Measurements from ENCODE around the gene SOCS4.
"Not testable (repeated sequence)": the region's sequence is repeated elsewhere in the genome, so short reads cannot be mapped to it uniquely, and the experiment has no call there.

Gene SOCS4

GRCh38 chr14:55026793-55027561 lies at the start of gene SOCS4, which contains the start of gene WDHD1:
TSS of gene SOCS4 (plus strand) at chr14:55027236. CDS start at chr14:55043042, 15,806 bp downstream.
TSS of gene WDHD1 (minus strand) at chr14:55027099. CDS start at chr14:55026787, 312 bp downstream.
- H3K27me3 Mint-ChIP-seq = no peaks in the 10 kb centered on the region
- H3K9me3 Mint-ChIP-seq = no peaks in the 10 kb centered on the region
- H3K27ac Mint-ChIP-seq (ENCODE audit: low read depth) = peak within 1 kb of the TSS; percentile 89
- peak; percentile 92 to 93 for DNase-seq (ENCODE audit: low spot score in 2 of 2)
- H3K4me3 Mint-ChIP-seq = peak within 1 kb of the TSS; percentile 88
- H3K4me1 Mint-ChIP-seq = peaks cover 40% of the 10 kb centered on the region
- H3K36me3 Mint-ChIP-seq (ENCODE audit: insufficient read depth) = peaks cover 15% of the 10 kb centered on the region
- peak; percentile 89 for ATAC-seq (replicated peaks; ENCODE audit: extremely low read depth, poor library complexity, severe bottlenecking)

GRCh38 chr14:54979039-54979438 lies 48.0 kb upstream of the SOCS4 start:
- no peak for DNase-seq (ENCODE audit: low spot score in 2 of 2)
- Mint-ChIP-seq H3K4me3 (no peak overlapping the region), H3K27ac (ENCODE audit: low read depth) (peak overlapping the region; percentile 54), H3K27me3 (no peaks in the 10 kb centered on the region), H3K36me3 (ENCODE audit: insufficient read depth) (no peaks in the 10 kb centered on the region), H3K4me1 (no peaks in the 10 kb centered on the region), H3K9me3 (no peaks in the 10 kb centered on the region)
- no peak for ATAC-seq (replicated peaks; ENCODE audit: extremely low read depth, poor library complexity, severe bottlenecking)

- H3K4me3 Mint-ChIP-seq = no peak overlapping the region
- H3K36me3 Mint-ChIP-seq (ENCODE audit: insufficient read depth) = peaks cover 2% of the 10 kb centered on the region
- no peaks in the 10 kb centered on the region for H3K27me3 Mint-ChIP-seq
- DNase-seq (ENCODE audit: low spot score in 2 of 2) (no peak), ATAC-seq (replicated peaks; ENCODE audit: extremely low read depth, poor library complexity, severe bottlenecking) (no peak)
- H3K4me1 Mint-ChIP-seq = no peaks in the 10 kb centered on the region
- no peaks in the 10 kb centered on the region for H3K9me3 Mint-ChIP-seq
- no peak overlapping the region for H3K27ac Mint-ChIP-seq (ENCODE audit: low read depth)
Observed at GRCh38 chr14:54981698-54982097, 45.3 kb upstream of the SOCS4 start.

GRCh38 chr14:54985156-54985555 lies 41.9 kb upstream of the SOCS4 start:
- Mint-ChIP-seq H3K9me3 (no peaks in the 10 kb centered on the region), H3K4me3 (no peak overlapping the region), H3K27me3 (no peaks in the 10 kb centered on the region), H3K27ac (ENCODE audit: low read depth) (no peak overlapping the region), H3K4me1 (no peaks in the 10 kb centered on the region), H3K36me3 (ENCODE audit: insufficient read depth) (peaks cover 6% of the 10 kb centered on the region)
- DNase-seq (ENCODE audit: low spot score in 2 of 2) (no peak), ATAC-seq (replicated peaks; ENCODE audit: extremely low read depth, poor library complexity, severe bottlenecking) (no peak)

- Mint-ChIP-seq H3K27ac (ENCODE audit: low read depth) (no peak overlapping the region), H3K4me1 (no peaks in the 10 kb centered on the region), H3K27me3 (no peaks in the 10 kb centered on the region), H3K9me3 (no peaks in the 10 kb centered on the region), H3K36me3 (ENCODE audit: insufficient read depth) (peaks cover 5% of the 10 kb centered on the region), H3K4me3 (no peak overlapping the region)
- DNase-seq (ENCODE audit: low spot score in 2 of 2) = no peak
- peak; percentile 40 for ATAC-seq (replicated peaks; ENCODE audit: extremely low read depth, poor library complexity, severe bottlenecking)
Observed at GRCh38 chr14:55000381-55000780, 26.7 kb upstream of the SOCS4 start.

GRCh38 chr14:55005071-55005470 lies 22.0 kb upstream of the SOCS4 start:
- ATAC-seq (replicated peaks; ENCODE audit: extremely low read depth, poor library complexity, severe bottlenecking) = no peak
- no peak for DNase-seq (ENCODE audit: low spot score in 2 of 2)
- H3K4me3 Mint-ChIP-seq = no peak overlapping the region
- no peaks in the 10 kb centered on the region for H3K9me3 Mint-ChIP-seq
- H3K36me3 Mint-ChIP-seq (ENCODE audit: insufficient read depth) = peaks cover 7% of the 10 kb centered on the region
- no peaks in the 10 kb centered on the region for H3K4me1 Mint-ChIP-seq
- H3K27ac Mint-ChIP-seq (ENCODE audit: low read depth) = no peak overlapping the region
- no peaks in the 10 kb centered on the region for H3K27me3 Mint-ChIP-seq

- no peaks in the 10 kb centered on the region for H3K4me1 Mint-ChIP-seq
- no peak overlapping the region for H3K4me3 Mint-ChIP-seq
- no peak overlapping the region for H3K27ac Mint-ChIP-seq (ENCODE audit: low read depth)
- H3K36me3 Mint-ChIP-seq (ENCODE audit: insufficient read depth) = peaks cover 4% of the 10 kb centered on the region
- ATAC-seq (replicated peaks; ENCODE audit: extremely low read depth, poor library complexity, severe bottlenecking) (no peak), DNase-seq (ENCODE audit: low spot score in 2 of 2) (no peak)
- no peaks in the 10 kb centered on the region for H3K27me3 Mint-ChIP-seq
- H3K9me3 Mint-ChIP-seq = no peaks in the 10 kb centered on the region
Observed at GRCh38 chr14:55015006-55015405, 12.0 kb upstream of the SOCS4 start.

GRCh38 chr14:55019968-55020554 lies 7.0 kb upstream of the SOCS4 start:
- Mint-ChIP-seq H3K27ac (ENCODE audit: low read depth) (no peak overlapping the region), H3K9me3 (no peaks in the 10 kb centered on the region), H3K4me1 (no peaks in the 10 kb centered on the region), H3K27me3 (no peaks in the 10 kb centered on the region), H3K4me3 (no peak overlapping the region), H3K36me3 (ENCODE audit: insufficient read depth) (no peaks in the 10 kb centered on the region)
- ATAC-seq (replicated peaks; ENCODE audit: extremely low read depth, poor library complexity, severe bottlenecking) (no peak), DNase-seq (ENCODE audit: low spot score in 2 of 2) (no peak)

GRCh38 chr14:55024365-55024764 lies 2.7 kb upstream of the SOCS4 start:
- H3K27ac Mint-ChIP-seq (ENCODE audit: low read depth); ATAC-seq (replicated peaks; ENCODE audit: extremely low read depth, poor library complexity, severe bottlenecking); H3K9me3 Mint-ChIP-seq; H3K27me3 Mint-ChIP-seq; DNase-seq (ENCODE audit: low spot score in 2 of 2); H3K4me3 Mint-ChIP-seq: not testable (repeated sequence)
- Mint-ChIP-seq H3K4me1 (peaks cover 30% of the 10 kb centered on the region), H3K36me3 (ENCODE audit: insufficient read depth) (peaks cover 10% of the 10 kb centered on the region)

GRCh38 chr14:55025948-55026347 lies 1.1 kb upstream of the SOCS4 start:
- H3K4me1 Mint-ChIP-seq = peaks cover 34% of the 10 kb centered on the region
- H3K4me3 Mint-ChIP-seq = peak overlapping the region; percentile 88
- no peak for ATAC-seq (replicated peaks; ENCODE audit: extremely low read depth, poor library complexity, severe bottlenecking)

GRCh38 chr14:55026441-55026792 lies 619 bp upstream of the SOCS4 start:
- DNase-seq (ENCODE audit: low spot score in 2 of 2) (no peak), ATAC-seq (replicated peaks; ENCODE audit: extremely low read depth, poor library complexity, severe bottlenecking) (no peak)
- Mint-ChIP-seq H3K27ac (ENCODE audit: low read depth) (peak overlapping the region; percentile 89), H3K4me1 (peaks cover 38% of the 10 kb centered on the region), H3K4me3 (peak overlapping the region; percentile 88), H3K27me3 (no peaks in the 10 kb centered on the region), H3K36me3 (ENCODE audit: insufficient read depth) (peaks cover 15% of the 10 kb centered on the region), H3K9me3 (no peaks in the 10 kb centered on the region)

More at GRCh38 chr14:55025948-55026347, 1.1 kb upstream of the SOCS4 start:
- Mint-ChIP-seq H3K9me3 (no peaks in the 10 kb centered on the region), H3K36me3 (ENCODE audit: insufficient read depth) (peaks cover 12% of the 10 kb centered on the region), H3K27ac (ENCODE audit: low read depth) (peak overlapping the region; percentile 89), H3K27me3 (no peaks in the 10 kb centered on the region)
- DNase-seq (ENCODE audit: low spot score in 2 of 2) = no peak

- Mint-ChIP-seq H3K9me3 (no peaks in the 10 kb centered on the region), H3K36me3 (ENCODE audit: insufficient read depth) (peaks cover 18% of the 10 kb centered on the region), H3K27ac (ENCODE audit: low read depth) (peak overlapping the region; percentile 89), H3K27me3 (no peaks in the 10 kb centered on the region), H3K4me1 (peaks cover 40% of the 10 kb centered on the region), H3K4me3 (peak overlapping the region; percentile 88)
- no peak for ATAC-seq (replicated peaks; ENCODE audit: extremely low read depth, poor library complexity, severe bottlenecking)
- no peak for DNase-seq (ENCODE audit: low spot score in 2 of 2)
Observed at GRCh38 chr14:55028066-55028465, 1.0 kb downstream of the SOCS4 start.

GRCh38 chr14:55028476-55028875 lies 1.4 kb downstream of the SOCS4 start:
- Mint-ChIP-seq H3K4me1 (peaks cover 40% of the 10 kb centered on the region), H3K36me3 (ENCODE audit: insufficient read depth) (peaks cover 19% of the 10 kb centered on the region), H3K27me3 (no peaks in the 10 kb centered on the region), H3K9me3 (no peaks in the 10 kb centered on the region), H3K27ac (ENCODE audit: low read depth) (peak overlapping the region; percentile 89), H3K4me3 (peak overlapping the region; percentile 88)
- DNase-seq (ENCODE audit: low spot score in 2 of 2) (no peak), ATAC-seq (replicated peaks; ENCODE audit: extremely low read depth, poor library complexity, severe bottlenecking) (no peak)

Measured in central memory CD8-positive, alpha-beta T cell (primary cell).